Stomach (tissue), 4 donors: Measurements from ENCODE around the gene GPR108.

Experiments
- CTCF ChIP-seq, 7 experiments: fragments of 450-650 bp in 4 of 7; fragments of 200-600 bp in 3 of 7; sonication (generic) in 3 of 7; IDR thresholded peaks; one replicate each; pipeline ENCODE4 v1.5.1; 2016 to 2019; ENCODE audit warnings: antibody characterized with exemption in 7 of 7, control low read depth in 2 of 7, mild to moderate bottlenecking in 1 of 7
- POLR2A ChIP-seq, 4 donors: fragments of 450-650 bp; IDR thresholded peaks; one replicate each; pipeline ENCODE4 v1.6.1; 2016; ENCODE audit warnings: antibody characterized with exemption in 4 of 4, control low read depth in 2 of 4, mild to moderate bottlenecking in 1 of 4, moderate library complexity in 1 of 4
- POLR2AphosphoS5 ChIP-seq, 3 donors: sonication (generic); formaldehyde crosslinking; IDR thresholded peaks; one replicate each; pipeline ENCODE4 v1.6.1; 2016; ENCODE audit warnings: antibody characterized with exemption in 3 of 3

GRCh38 chr19:6766357-6767080 is 29.1 kb upstream of the GPR108 start:
- TF ChIP-seq POLR2A (IDR thresholded peaks at IDR 0.05) (no peak), POLR2AphosphoS5 (IDR thresholded peaks at IDR 0.05) (no peak), CTCF (IDR thresholded peaks at IDR 0.05) (no peak)
